HFFc6 (cell line): Measurements from ENCODE around the gene ARFGEF2. TPM values are rescaled to one million over a fixed set of nuclear protein-coding genes. Genes with fewer than 3 reads are reported as not detected.
"Not testable (repeated sequence)": the region's sequence is repeated elsewhere in the genome, so short reads cannot be mapped to it uniquely, and the experiment has no call there.

ENCODE experiments used
- DNase-seq: peaks from one replicate; pipeline ENCODE4 v3.0.0-alpha.2; 2018
- H3K27ac Mint-ChIP-seq: 2 replicates; pipeline ENCODE4 v1.8.0; 2020; ENCODE audit warnings: mild to moderate bottlenecking, mixed read lengths
- H3K27me3 Mint-ChIP-seq: 2 replicates; pipeline ENCODE4 v1.8.0; 2021; ENCODE audit warnings: mild to moderate bottlenecking, moderate library complexity, mixed read lengths; ENCODE audit not compliant: insufficient read depth
- H3K36me3 Mint-ChIP-seq: 2 replicates; pipeline ENCODE4 v1.8.0; 2021; ENCODE audit warnings: low read depth, mixed read lengths
- H3K4me1 Mint-ChIP-seq: 2 replicates; pipeline ENCODE4 v1.8.0; 2020; ENCODE audit warnings: low read depth, mixed read lengths
- H3K4me3 Mint-ChIP-seq: 2 replicates; pipeline ENCODE4 v1.8.0; 2020; ENCODE audit warnings: mild to moderate bottlenecking, moderate library complexity, mixed read lengths
- H3K9me3 Mint-ChIP-seq: 2 replicates; pipeline ENCODE4 v1.8.0; 2020; ENCODE audit warnings: mild to moderate bottlenecking, mixed read lengths
- total RNA-seq, 6 experiments: library from RNA; stranded (reverse); fragmentation: NEBNext Ultra II Directional; extraction: Animal tissue kit (Norgen Biotek cat#: 25700); gene quantifications; 2 replicates in 1 of 6; 3 replicates in 5 of 6; pipeline ENCODE4 v1.2.3, GENCODE V29; 2021
- TF ChIP-seq, protein P1 (sequence below): fragments of 200-600 bp; sonication (generic); IDR thresholded peaks from 2 replicates; pipeline ENCODE4 v1.5.0; 2021; ENCODE audit warnings: antibody characterized with exemption, mild to moderate bottlenecking

ARFGEF2 gene
- total RNA-seq, 6 experiments from 2014 or later = 25.4 to 28.3 (median 26.2) TPM

DNA sequence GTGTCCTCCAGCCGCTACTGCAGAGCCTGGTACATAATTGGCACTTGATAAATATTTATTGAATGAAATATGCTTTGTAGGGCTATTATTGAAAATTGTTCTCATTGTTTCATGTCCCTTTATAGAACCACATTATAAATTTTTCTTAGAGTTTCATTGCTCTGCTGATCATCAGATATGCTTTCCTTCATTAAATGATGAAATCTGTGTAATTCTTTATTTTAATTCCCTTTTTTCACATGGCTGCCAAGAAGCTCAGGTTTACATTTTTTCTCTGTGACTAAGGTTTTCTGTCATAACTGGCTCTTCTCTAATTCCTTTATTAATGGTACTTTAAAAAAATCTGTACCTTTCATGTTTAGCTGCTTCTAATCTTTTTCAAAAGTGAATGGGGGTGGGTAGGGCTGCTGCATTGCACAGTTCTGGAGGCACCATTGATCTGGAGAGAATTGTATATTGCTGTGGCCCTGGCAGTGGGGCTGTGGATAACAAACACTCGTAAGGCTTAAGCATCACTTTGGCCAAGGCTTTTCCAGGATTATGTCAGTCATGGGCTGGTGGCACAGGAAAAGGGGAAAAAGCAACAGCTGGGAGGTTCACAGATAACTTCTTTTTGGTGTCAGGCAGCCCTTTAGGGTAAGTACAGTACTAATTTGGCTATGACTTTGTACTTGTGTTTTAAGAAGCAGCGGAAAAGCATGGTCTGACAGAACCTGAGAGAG is 43.8 kb downstream of the ARFGEF2 start:
- peak overlapping the region; percentile 60 for H3K27ac Mint-ChIP-seq
- TF ChIP-seq, protein P1, sequence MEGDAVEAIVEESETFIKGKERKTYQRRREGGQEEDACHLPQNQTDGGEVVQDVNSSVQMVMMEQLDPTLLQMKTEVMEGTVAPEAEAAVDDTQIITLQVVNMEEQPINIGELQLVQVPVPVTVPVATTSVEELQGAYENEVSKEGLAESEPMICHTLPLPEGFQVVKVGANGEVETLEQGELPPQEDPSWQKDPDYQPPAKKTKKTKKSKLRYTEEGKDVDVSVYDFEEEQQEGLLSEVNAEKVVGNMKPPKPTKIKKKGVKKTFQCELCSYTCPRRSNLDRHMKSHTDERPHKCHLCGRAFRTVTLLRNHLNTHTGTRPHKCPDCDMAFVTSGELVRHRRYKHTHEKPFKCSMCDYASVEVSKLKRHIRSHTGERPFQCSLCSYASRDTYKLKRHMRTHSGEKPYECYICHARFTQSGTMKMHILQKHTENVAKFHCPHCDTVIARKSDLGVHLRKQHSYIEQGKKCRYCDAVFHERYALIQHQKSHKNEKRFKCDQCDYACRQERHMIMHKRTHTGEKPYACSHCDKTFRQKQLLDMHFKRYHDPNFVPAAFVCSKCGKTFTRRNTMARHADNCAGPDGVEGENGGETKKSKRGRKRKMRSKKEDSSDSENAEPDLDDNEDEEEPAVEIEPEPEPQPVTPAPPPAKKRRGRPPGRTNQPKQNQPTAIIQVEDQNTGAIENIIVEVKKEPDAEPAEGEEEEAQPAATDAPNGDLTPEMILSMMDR = no peak
- H3K4me3 Mint-ChIP-seq = no peak overlapping the region
- no peaks in the 10 kb centered on the region for H3K9me3 Mint-ChIP-seq
- peaks cover 23% of the 10 kb centered on the region for H3K4me1 Mint-ChIP-seq
- peaks cover 14% of the 10 kb centered on the region for H3K36me3 Mint-ChIP-seq
- peaks cover 2% of the 10 kb centered on the region for H3K27me3 Mint-ChIP-seq
- DNase-seq = peak; percentile 20

- no peak overlapping the region for H3K27ac Mint-ChIP-seq
- no peaks in the 10 kb centered on the region for H3K27me3 Mint-ChIP-seq
- no peak for DNase-seq
- no peaks in the 10 kb centered on the region for H3K9me3 Mint-ChIP-seq
- no peak overlapping the region for H3K4me3 Mint-ChIP-seq
- TF ChIP-seq, protein P1 = no peak
- H3K4me1 Mint-ChIP-seq = peaks cover 7% of the 10 kb centered on the region
- peaks cover 37% of the 10 kb centered on the region for H3K36me3 Mint-ChIP-seq
Measured at GRCh38 chr20:48970681-48971365, 49.3 kb downstream of the ARFGEF2 start.

DNA sequence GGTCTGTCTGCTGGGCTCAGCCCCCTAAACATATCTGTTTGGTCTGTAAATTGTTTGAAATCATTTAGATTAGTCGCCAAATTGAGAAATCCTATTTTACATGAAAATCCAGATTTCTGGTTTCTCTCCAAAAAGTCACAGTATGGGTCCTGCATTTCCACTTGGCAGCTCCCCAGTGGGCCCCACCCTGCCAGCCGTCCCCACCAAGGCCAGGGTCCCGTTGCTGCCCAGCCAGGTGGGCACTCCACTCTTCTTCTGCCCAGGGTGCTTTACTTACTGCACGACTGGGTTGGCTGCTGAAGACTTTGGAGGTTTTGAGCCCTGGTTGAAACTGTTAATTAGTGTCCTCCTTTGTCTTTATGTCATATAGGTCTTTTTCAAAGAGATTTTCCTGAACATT is 50.4 kb downstream of the ARFGEF2 start:
- TF ChIP-seq, protein P1 = no peak
- Mint-ChIP-seq H3K9me3 (no peaks in the 10 kb centered on the region), H3K36me3 (peaks cover 44% of the 10 kb centered on the region), H3K4me1 (no peaks in the 10 kb centered on the region), H3K27ac (no peak overlapping the region), H3K27me3 (no peaks in the 10 kb centered on the region), H3K4me3 (no peak overlapping the region)
- DNase-seq = no peak

DNA sequence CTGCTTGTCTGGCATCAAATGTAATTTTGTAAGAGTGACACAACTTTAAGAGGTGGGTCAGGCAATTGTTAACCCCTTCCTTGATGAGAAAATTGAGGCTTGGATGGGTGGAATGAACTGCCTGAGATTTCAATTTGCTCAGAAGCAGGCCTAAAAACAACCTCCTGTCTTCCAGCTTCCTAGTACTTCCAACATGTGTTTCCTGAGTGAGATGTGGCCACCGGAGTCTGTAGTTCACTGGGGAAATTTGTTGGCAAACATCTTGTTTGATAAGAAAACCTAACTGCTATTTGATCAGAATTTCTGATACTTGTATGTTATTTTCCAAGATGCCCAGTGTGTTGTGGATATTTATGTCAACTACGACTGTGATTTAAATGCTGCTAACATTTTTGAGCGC is 51.3 kb downstream of the ARFGEF2 start:
- H3K4me3 Mint-ChIP-seq = no peak overlapping the region
- TF ChIP-seq, protein P1 = no peak
- H3K4me1 Mint-ChIP-seq = no peaks in the 10 kb centered on the region
- no peak for DNase-seq
- no peak overlapping the region for H3K27ac Mint-ChIP-seq
- H3K27me3 Mint-ChIP-seq = no peaks in the 10 kb centered on the region
- H3K36me3 Mint-ChIP-seq = peaks cover 52% of the 10 kb centered on the region
- H3K9me3 Mint-ChIP-seq = no peaks in the 10 kb centered on the region

DNA sequence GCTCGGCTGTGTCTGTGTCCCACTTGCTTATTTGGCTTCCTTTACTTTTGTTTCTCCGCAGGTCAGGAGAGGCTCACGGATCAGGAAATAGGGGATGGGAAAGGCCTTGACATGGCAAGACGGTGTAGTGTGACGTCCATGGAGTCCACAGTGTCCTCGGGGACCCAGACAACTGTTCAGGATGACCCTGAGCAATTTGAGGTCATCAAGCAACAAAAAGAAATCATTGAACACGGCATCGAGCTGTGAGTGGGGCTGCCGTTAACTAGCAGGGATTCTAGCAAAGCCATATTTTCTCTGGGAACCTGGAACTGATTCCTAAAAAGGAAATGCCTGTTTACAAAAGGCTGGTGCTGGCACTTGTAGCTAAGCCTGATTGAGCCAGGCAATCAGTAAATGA is 54.4 kb downstream of the ARFGEF2 start:
- no peak for DNase-seq
- Mint-ChIP-seq H3K9me3 (no peaks in the 10 kb centered on the region), H3K4me3 (no peak overlapping the region; the same call in 1 of the 2 replicates), H3K27me3 (no peaks in the 10 kb centered on the region), H3K4me1 (no peaks in the 10 kb centered on the region), H3K36me3 (peaks cover 62% of the 10 kb centered on the region), H3K27ac (no peak overlapping the region)
- TF ChIP-seq, protein P1 = no peak

DNA sequence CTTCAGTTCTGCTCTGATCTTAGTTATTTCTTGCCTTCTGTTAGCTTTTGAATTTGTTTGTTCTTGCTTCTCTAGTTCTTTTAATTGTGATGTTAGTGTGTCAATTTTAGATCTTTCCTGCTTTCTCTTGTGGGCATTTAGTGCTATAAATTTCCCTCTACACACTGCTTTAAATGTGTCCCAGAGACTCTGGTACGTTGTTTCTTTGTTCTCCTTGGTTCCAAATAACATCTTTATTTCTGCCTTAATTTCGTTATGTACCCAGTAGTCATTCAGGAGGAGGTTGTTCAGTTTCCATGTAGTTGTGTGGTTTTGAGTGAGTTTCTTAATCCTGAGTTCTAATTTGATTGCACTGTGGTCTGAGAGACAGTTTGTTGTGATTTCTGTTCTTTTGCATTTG is 58.5 kb downstream of the ARFGEF2 start:
- not testable (repeated sequence) for H3K4me3 Mint-ChIP-seq, DNase-seq, H3K9me3 Mint-ChIP-seq, H3K27ac Mint-ChIP-seq, H3K27me3 Mint-ChIP-seq
- H3K36me3 Mint-ChIP-seq = peaks cover 82% of the 10 kb centered on the region
- H3K4me1 Mint-ChIP-seq = peaks cover 18% of the 10 kb centered on the region
